ENCODE measurements around the gene ZNF160.

ZNF160 gene

DNA sequence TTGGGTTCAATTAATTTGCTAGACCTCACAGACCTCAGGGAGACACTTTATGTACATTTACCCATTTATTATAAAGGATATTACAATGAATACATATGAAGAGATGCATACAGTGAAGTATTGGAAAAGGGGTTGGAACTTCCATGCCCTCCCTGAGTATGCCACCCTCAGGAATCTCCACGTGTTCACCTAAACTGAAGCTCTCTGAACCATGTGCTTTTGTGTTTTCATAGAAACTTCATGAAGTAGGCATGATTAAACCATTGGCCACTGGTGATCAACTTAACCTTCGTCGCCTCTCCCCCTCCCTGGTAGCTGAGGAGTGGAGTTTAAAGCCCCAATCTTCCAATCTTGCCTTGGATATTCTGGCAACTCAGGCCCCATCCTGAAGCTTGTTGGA, 20.3 kb downstream of the ZNF160 start:
- no peaks in the 10 kb centered on the region for H3K27me3 ChIP-seq (ENCODE audit: insufficient read depth, low read length)
- H3K4me1 ChIP-seq (ENCODE audit: insufficient read depth, low read length): no peaks in the 10 kb centered on the region
- H2AFZ ChIP-seq (ENCODE audit: low read depth, low read length): no peak overlapping the region
- H3K4me3 ChIP-seq (ENCODE audit: low read length): no peak overlapping the region
- H3K9me3 ChIP-seq (ENCODE audit: low read length): peaks cover 24% of the 10 kb centered on the region
- H3K36me3 ChIP-seq (ENCODE audit: insufficient read depth, low read length): peaks cover 52% of the 10 kb centered on the region

DNA sequence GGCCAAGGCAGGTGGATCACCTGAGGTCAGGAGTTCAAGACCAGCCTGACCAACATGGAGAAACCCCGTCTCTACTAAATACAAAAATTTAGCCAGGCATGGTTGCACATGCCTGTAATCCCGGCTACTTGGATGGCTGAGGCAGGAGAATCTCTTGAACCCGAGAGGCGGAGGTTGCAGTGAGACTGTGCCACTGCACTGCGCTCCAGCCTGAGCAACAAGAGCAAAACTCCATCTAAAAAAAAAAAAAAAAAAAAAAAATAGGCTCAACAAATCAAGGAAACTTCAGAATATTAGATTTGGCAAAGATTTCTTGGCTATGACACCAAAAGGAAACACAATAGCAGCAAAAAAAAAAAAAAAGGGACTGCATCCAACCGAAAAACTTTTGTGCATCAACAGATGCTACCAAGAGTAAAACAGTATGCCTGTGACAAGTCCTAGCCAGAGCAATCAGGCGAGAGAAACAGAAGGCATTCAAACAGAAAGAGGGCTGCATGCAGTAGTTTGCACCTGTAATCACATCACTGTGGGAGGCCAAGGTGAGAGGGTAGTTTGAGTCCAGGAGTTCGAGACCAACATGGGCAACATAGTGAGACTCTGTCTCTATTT, 23.8 kb downstream of the ZNF160 start:
- no peaks in the 10 kb centered on the region for H3K27me3 ChIP-seq (ENCODE audit: insufficient read depth, low read length)
- peaks cover 30% of the 10 kb centered on the region for H3K9me3 ChIP-seq (ENCODE audit: low read length)
- H3K4me3 ChIP-seq (ENCODE audit: low read length): no peak overlapping the region
- no peak overlapping the region for H2AFZ ChIP-seq (ENCODE audit: low read depth, low read length)
- peaks cover 41% of the 10 kb centered on the region for H3K36me3 ChIP-seq (ENCODE audit: insufficient read depth, low read length)
- no peaks in the 10 kb centered on the region for H3K4me1 ChIP-seq (ENCODE audit: insufficient read depth, low read length)

DNA sequence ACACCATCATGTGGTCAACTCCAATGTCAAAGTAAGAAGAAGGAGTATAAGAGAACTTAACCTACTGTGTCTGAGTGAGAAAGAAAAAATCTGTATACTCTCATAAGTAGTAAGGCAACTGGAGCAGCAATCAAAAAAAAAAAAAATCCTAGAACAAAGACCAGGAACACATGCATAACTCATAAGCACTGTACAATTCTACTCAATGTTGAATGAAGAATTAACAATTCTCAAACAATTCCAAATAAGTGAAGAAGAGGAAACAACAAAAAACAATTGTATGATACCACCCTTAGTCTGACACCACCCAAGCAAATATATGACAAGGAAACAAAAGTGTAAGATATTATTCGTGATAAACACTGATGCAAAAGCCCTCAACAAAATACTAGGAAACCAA, 24.6 kb downstream of the ZNF160 start:
- H3K27me3 ChIP-seq (ENCODE audit: insufficient read depth, low read length): no peaks in the 10 kb centered on the region
- H3K4me1 ChIP-seq (ENCODE audit: insufficient read depth, low read length): no peaks in the 10 kb centered on the region
- H3K9me3 ChIP-seq (ENCODE audit: low read length): peaks cover 25% of the 10 kb centered on the region
- H3K4me3 ChIP-seq (ENCODE audit: low read length): no peak overlapping the region
- H3K36me3 ChIP-seq (ENCODE audit: insufficient read depth, low read length): peaks cover 40% of the 10 kb centered on the region
- no peak overlapping the region for H2AFZ ChIP-seq (ENCODE audit: low read depth, low read length)

DNA sequence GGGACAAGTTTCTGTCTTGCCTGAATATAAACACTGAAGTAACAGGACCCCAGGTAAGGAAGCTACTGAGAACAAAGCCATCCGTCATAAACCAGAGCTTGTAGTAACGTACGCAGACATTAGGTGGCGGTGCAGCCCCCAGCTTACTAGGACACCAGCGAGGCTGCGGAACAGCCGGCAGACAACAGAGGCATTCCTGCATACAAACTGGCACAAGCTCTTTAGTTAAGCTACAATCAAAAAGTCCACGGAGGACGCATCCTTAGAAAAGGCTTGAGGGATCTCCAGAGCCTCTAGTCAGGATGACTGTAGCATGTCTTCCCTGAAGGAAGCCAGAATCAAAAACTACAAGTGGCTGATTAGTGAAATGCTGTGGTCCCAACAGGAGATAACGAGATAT, 26.2 kb downstream of the ZNF160 start:
- no peak overlapping the region for H2AFZ ChIP-seq (ENCODE audit: low read depth, low read length)
- peaks cover 27% of the 10 kb centered on the region for H3K9me3 ChIP-seq (ENCODE audit: low read length)
- no peaks in the 10 kb centered on the region for H3K4me1 ChIP-seq (ENCODE audit: insufficient read depth, low read length)
- H3K27me3 ChIP-seq (ENCODE audit: insufficient read depth, low read length): no peaks in the 10 kb centered on the region
- peaks cover 44% of the 10 kb centered on the region for H3K36me3 ChIP-seq (ENCODE audit: insufficient read depth, low read length)
- no peak overlapping the region for H3K4me3 ChIP-seq (ENCODE audit: low read length)

DNA sequence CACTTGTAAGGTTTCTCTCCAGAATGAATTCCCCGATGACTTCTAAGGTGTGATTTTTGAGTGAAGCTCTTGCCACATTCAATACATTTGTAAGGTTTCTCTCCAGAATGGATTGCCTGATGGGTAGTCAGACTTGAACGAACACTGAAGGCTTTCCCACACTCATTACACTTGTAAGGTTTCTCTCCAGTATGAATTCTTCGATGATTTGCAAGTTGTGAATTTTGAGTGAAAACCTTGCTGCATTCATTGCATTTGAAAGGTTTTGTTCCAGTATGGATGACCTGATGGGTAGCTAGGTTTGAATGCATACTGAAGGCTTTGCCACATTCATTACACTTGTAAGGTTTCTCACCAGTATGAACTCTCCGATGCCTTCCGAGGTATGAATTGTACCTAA, 34.4 kb downstream of the ZNF160 start:
- H3K4me1 ChIP-seq (ENCODE audit: insufficient read depth, low read length): no peaks in the 10 kb centered on the region
- H3K27me3 ChIP-seq (ENCODE audit: insufficient read depth, low read length): no peaks in the 10 kb centered on the region
- peaks cover 54% of the 10 kb centered on the region for H3K9me3 ChIP-seq (ENCODE audit: low read length)
- H2AFZ ChIP-seq (ENCODE audit: low read depth, low read length): no peak overlapping the region
- H3K4me3 ChIP-seq (ENCODE audit: low read length): no peak overlapping the region
- H3K36me3 ChIP-seq (ENCODE audit: insufficient read depth, low read length): peaks cover 72% of the 10 kb centered on the region

DNA sequence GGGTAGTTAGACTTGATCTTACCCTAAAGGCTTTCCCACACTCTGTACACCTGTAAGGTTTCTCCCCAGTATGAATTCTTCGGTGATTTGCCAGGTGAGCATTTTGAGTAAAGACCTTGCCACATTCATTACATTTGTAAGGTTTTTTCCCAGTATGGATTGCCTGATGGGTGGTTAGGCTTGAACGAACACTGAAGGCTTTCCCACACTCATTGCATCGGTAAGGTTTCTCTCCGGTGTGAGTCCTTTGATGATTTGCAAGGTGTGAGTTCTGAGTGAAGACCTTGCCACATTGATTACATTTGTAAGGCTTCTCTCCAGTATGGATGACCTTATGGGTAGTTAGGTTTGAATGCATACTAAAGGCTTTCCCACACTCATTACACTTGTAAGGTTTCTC, 35.0 kb downstream of the ZNF160 start:
- Histone ChIP-seq H3K4me1 (ENCODE audit: insufficient read depth, low read length) (no peaks in the 10 kb centered on the region), H3K4me3 (ENCODE audit: low read length) (no peak overlapping the region)

DNA sequence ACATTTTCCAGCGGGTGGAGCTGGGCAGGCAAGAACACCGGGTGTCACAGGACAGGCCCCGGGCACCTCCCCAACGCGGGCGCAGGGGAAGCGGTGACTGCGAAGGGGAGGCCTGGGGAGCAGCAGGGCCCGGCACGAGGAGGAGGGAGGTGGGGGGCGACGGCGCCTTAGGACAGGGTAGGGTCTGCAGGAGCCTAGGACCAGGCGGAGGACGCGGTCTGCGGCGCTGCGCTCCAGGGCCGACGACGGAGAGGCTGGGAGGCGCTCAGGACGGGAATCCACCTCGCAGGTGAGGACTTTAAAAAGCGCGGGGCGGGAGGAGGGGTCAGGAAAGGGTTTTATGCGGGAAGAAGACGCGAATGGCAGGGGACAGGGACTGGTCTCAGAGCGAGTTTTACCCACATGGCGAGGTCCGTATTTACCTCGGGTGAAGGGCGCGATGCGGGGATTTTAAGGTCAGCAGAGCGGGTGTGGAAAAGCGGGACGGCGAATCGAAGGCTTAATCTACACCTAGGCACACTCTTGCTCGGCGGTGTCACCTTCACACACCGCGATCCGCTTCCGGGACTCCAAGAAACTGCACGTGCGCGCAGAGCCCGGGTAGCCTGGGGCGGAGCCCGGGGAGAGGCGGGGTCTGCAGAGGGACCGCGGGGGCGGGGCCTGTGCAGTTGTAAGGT, 45.2 kb downstream of the ZNF160 start:
- H3K27me3 ChIP-seq (ENCODE audit: insufficient read depth, low read length): no peaks in the 10 kb centered on the region
- peak overlapping the region; percentile 50 for H3K4me3 ChIP-seq (ENCODE audit: low read length)
- H3K9me3 ChIP-seq (ENCODE audit: low read length): peaks cover 7% of the 10 kb centered on the region
- H2AFZ ChIP-seq (ENCODE audit: low read depth, low read length): peak overlapping the region; percentile 32
- no peaks in the 10 kb centered on the region for H3K36me3 ChIP-seq (ENCODE audit: insufficient read depth, low read length)
- peaks cover 8% of the 10 kb centered on the region for H3K4me1 ChIP-seq (ENCODE audit: insufficient read depth, low read length)

More for the DNA sequence above, 35.0 kb downstream of the ZNF160 start:
- H3K27me3 ChIP-seq (ENCODE audit: insufficient read depth, low read length): no peaks in the 10 kb centered on the region
- H2AFZ ChIP-seq (ENCODE audit: low read depth, low read length): no peak overlapping the region
- H3K9me3 ChIP-seq (ENCODE audit: low read length): peaks cover 54% of the 10 kb centered on the region
- H3K36me3 ChIP-seq (ENCODE audit: insufficient read depth, low read length): peaks cover 67% of the 10 kb centered on the region

DNA sequence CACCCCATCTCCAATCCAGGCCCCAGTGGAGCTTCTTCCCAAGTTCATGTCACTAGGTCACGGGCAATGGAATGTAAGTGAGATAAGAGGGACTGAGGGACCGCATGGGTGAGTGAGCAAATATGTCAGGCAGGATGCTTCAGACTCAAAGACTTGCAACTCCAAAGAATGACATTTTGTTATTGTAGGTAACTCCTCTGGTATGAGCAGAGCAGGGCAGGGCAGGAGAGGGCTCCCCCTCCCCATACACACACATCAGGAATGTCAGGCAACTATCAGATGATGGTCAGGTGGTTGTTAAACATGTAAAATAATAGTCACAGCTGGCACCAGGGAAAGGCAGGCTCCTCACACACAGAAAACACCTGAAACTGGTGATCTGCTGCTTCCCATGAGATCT, 48.1 kb downstream of the ZNF160 start:
- Histone ChIP-seq H2AFZ (ENCODE audit: low read depth, low read length) (no peak overlapping the region), H3K27me3 (ENCODE audit: insufficient read depth, low read length) (no peaks in the 10 kb centered on the region), H3K9me3 (ENCODE audit: low read length) (peaks cover 4% of the 10 kb centered on the region), H3K36me3 (ENCODE audit: insufficient read depth, low read length) (no peaks in the 10 kb centered on the region), H3K4me1 (ENCODE audit: insufficient read depth, low read length) (peaks cover 8% of the 10 kb centered on the region), H3K4me3 (ENCODE audit: low read length) (no peak overlapping the region)

DNA sequence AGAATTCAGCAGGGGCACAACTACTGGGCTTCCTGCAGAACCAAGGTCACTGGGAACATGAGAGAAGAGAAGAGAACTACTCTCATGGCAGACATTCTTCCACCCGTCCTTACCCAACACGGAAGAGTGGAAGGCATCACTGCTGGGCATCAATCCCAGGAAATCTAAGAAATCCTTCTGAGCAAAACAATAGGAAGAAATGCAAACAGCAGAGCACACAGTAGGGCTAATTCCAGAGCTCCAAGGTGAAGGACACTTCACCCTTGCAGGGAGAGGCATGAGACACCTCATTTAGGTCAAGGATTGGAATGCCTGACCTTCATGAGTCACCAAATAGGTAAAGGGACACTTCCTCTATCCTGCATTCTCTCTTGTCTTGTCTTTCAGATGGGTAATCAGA, 55.8 kb downstream of the ZNF160 start:
- Histone ChIP-seq H2AFZ (ENCODE audit: low read depth, low read length) (no peak overlapping the region), H3K27me3 (ENCODE audit: insufficient read depth, low read length) (no peaks in the 10 kb centered on the region), H3K4me1 (ENCODE audit: insufficient read depth, low read length) (no peaks in the 10 kb centered on the region), H3K9me3 (ENCODE audit: low read length) (peaks cover 3% of the 10 kb centered on the region), H3K36me3 (ENCODE audit: insufficient read depth, low read length) (no peaks in the 10 kb centered on the region), H3K4me3 (ENCODE audit: low read length) (no peak overlapping the region)

DNA sequence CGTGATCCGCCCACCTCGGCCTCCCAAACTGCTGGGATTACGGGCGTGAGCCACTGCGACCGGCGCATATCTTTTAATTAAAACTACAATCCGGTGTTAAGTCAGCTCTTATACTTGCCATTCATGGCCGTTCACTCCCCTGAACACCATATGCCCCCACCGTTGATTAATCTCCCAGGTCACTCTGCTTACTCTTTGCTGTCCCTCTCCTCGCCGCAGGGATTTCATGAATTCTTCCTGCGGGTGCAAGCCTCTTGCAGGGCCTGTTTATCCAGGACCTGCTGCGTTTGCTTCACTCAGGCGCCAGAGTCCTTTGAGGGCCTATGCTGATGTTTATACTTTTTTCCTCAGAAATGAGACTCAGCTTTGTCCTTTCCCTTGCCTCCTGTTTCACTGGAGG, 57.7 kb downstream of the ZNF160 start:
- H3K36me3 ChIP-seq (ENCODE audit: insufficient read depth, low read length): no peaks in the 10 kb centered on the region
- H3K4me3 ChIP-seq (ENCODE audit: low read length): no peak overlapping the region
- no peak overlapping the region for H2AFZ ChIP-seq (ENCODE audit: low read depth, low read length)
- H3K27me3 ChIP-seq (ENCODE audit: insufficient read depth, low read length): no peaks in the 10 kb centered on the region
- H3K9me3 ChIP-seq (ENCODE audit: low read length): peaks cover 3% of the 10 kb centered on the region
- no peaks in the 10 kb centered on the region for H3K4me1 ChIP-seq (ENCODE audit: insufficient read depth, low read length)

DNA sequence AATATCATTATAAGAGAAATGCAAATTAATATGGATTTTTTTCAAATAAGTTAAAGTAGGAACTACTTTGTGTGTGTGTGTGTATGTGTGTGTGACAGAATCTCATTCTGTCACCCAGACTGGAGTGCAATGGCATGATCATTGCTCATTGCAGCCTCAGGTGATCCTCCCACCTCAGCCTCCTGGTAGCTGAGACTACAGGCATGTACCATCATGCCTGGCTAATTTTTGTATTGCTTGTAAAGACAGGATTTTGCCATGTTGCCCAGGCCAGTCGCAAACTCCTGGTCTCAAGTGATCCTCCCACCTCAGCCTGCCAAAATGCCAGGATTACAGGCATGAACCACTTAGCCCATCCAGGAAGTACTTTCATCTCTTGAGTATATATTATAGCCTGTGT, 61.9 kb downstream of the ZNF160 start:
- no peaks in the 10 kb centered on the region for H3K36me3 ChIP-seq (ENCODE audit: insufficient read depth, low read length)
- no peak overlapping the region for H3K4me3 ChIP-seq (ENCODE audit: low read length)
- H3K9me3 ChIP-seq (ENCODE audit: low read length): peaks cover 2% of the 10 kb centered on the region
- peaks cover 6% of the 10 kb centered on the region for H3K4me1 ChIP-seq (ENCODE audit: insufficient read depth, low read length)
- H2AFZ ChIP-seq (ENCODE audit: low read depth, low read length): no peak overlapping the region
- no peaks in the 10 kb centered on the region for H3K27me3 ChIP-seq (ENCODE audit: insufficient read depth, low read length)

DNA sequence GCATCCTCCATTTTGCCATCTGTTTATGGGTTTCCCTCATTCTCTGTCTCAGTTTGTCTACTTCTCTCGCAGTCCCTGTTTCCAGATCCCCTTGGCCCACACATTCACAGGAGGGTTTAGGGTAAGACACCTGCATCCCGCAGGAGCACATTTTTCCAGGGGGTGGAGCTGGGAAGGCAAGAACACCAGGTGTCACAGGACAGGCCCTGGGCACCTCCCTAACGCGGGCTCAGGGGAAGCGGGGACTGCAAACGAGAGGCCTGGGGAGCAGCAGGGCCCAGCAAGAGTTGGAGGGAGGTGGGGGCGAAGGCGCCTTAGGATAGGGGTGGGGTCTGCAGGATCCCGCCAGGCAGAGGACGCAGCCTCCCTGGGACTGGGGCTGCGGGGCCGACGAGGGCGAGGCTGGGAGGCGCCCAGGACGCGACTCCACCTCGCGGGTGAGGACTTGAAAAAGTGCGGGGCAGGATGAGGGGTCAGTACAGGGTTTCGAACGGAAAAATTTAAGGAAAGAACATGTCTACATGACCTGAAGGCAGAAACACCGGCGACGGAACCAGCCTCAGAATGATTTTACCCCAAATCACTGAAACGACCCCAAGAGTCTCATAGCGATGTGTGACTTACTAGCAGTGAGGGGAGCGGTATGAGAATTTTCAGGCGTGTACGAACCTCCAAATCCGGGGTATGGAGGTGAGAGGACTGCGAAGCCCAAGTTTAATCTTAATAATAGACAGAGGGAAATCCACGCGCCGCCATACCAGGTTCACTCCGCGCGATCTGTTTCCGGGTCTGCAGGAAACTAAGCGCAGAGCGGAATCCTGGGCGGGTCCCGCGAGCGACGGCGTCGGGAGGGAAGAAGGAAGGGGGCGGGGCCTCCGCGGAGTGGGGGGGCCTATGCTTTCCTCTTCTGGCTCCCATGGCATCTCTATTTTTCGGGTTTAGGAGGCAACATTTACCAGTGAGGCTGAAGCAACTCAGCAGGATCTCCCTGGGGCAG, 65.8 kb downstream of the ZNF160 start:
- Histone ChIP-seq H3K27me3 (ENCODE audit: insufficient read depth, low read length) (no peaks in the 10 kb centered on the region), H2AFZ (ENCODE audit: low read depth, low read length) (peak overlapping the region; percentile 63), H3K4me1 (ENCODE audit: insufficient read depth, low read length) (peaks cover 6% of the 10 kb centered on the region), H3K4me3 (ENCODE audit: low read length) (peak overlapping the region; percentile 86), H3K9me3 (ENCODE audit: low read length) (peaks cover 7% of the 10 kb centered on the region), H3K36me3 (ENCODE audit: insufficient read depth, low read length) (no peaks in the 10 kb centered on the region)
